Lung (tissue), 12 donors: ENCODE data around the gene TMC5. TPM values are rescaled to one million over a fixed set of nuclear protein-coding genes. Genes with fewer than 3 reads are reported as not detected.

Experiments
- ATAC-seq: fragments of 200-7000 bp; cut with Tn5 transposase; one replicate; pipeline ENCODE4 v1.9.1; 2020; ENCODE audit warnings: moderate number of reproducible peaks; ENCODE audit not compliant: insufficient read depth, low FRiP score
- DNase-seq, 3 donors: peaks; one replicate each; pipeline ENCODE4 v3.0.0-alpha.2; 2013 to 2017
- H3K27ac ChIP-seq, 2 donors: one replicate each; pipeline ENCODE4 v1.5.1; 2013; ENCODE audit warnings: mild to moderate bottlenecking in 2 of 2, moderate library complexity in 2 of 2, control low read depth in 1 of 2, inconsistent platforms in 1 of 2, low read depth in 1 of 2, low read length in 1 of 2
- H3K27me3 ChIP-seq, 3 donors: one replicate each; pipeline ENCODE4 v1.5.1; 2013; ENCODE audit warnings: low read length in 2 of 3; ENCODE audit not compliant: control insufficient read depth in 3 of 3, insufficient read depth in 3 of 3
- H3K36me3 ChIP-seq, 4 donors: one replicate each; pipeline ENCODE4 v1.5.1; 2013; ENCODE audit warnings: low read length in 4 of 4, mild to moderate bottlenecking in 1 of 4, moderate library complexity in 1 of 4; ENCODE audit not compliant: control insufficient read depth in 4 of 4, insufficient read depth in 4 of 4
- H3K4me1 ChIP-seq, 5 donors: one replicate each; pipeline ENCODE4 v1.5.1; 2013; ENCODE audit warnings: low read length in 5 of 5, mild to moderate bottlenecking in 2 of 5, moderate library complexity in 1 of 5; ENCODE audit not compliant: control insufficient read depth in 5 of 5, insufficient read depth in 5 of 5
- H3K4me3 ChIP-seq: one replicate; pipeline ENCODE4 v1.5.1; 2013; ENCODE audit warnings: mild to moderate bottlenecking, control low read depth, moderate library complexity
- H3K9ac ChIP-seq, 2 donors: one replicate each; pipeline ENCODE4 v1.5.1; 2013; ENCODE audit warnings: low read length in 2 of 2, control low read depth in 1 of 2; ENCODE audit not compliant: insufficient read depth in 1 of 2
- H3K9me3 ChIP-seq, 4 donors: one replicate each; pipeline ENCODE4 v1.5.1; 2013; ENCODE audit warnings: low read length in 3 of 4, mild to moderate bottlenecking in 1 of 4, moderate library complexity in 1 of 4; ENCODE audit not compliant: control insufficient read depth in 4 of 4, insufficient read depth in 3 of 4
- CTCF ChIP-seq: IDR thresholded peaks from 2 replicates; pipeline ENCODE4 v1.5.1; 2012; ENCODE audit warnings: mild to moderate bottlenecking; ENCODE audit errors: control extremely low read depth, extremely low read depth
- WGBS, 2 donors: extraction: QIAGEN DNeasy Blood & Tissue Kit; methylation state at CpG; one replicate each; pipeline ENCODE4 v1.1.7; 2013; 5-methylcytosine and 5-hydroxymethylcytosine counted together
- polyA plus RNA-seq, 2 donors: library from polyadenylated mRNA; stranded (reverse); fragments of 200-250 nt; gene quantifications; one replicate each; pipeline ENCODE4 v1.2.1, GENCODE V29; 2013
- total RNA-seq, 2 donors: library from RNA; depleted of rRNA in 1 of 2; stranded (reverse); fragments of >200 nt in 1 of 2; gene quantifications; one replicate each; pipeline ENCODE4 v1.2.1, GENCODE V29; 2014 to 2021
- donor health status: control.
- donor health status: control.
- donor health status: Bipolar disorder and iron deficiency.
- donor health status: healthy.
- donor health status: DM: yes; HTN: yes; CAD: no.

The TMC5 gene
- total and polyA plus RNA-seq, 4 donors = 43.2 to 129 (median 53.4) TPM

GRCh38 chr16:19382887-19383816 is 34.5 kb upstream of the TMC5 start:
- H3K4me1 ChIP-seq = peaks cover 0 to 11% (median 0%) of the 10 kb centered on the region in 5 donors
- H3K9ac ChIP-seq = no peak overlapping the region
- H3K36me3 ChIP-seq = no peaks in the 10 kb centered on the region
- no peaks in the 10 kb centered on the region for H3K27me3 ChIP-seq
- WGBS, 2 donors = 39 to 46% methylated on average over 20 of the region's 20 CpGs
- no peak overlapping the region for H3K4me3 ChIP-seq
- DNase-seq (peak; percentile 32 to 72 (median 68)), ATAC-seq (peak; percentile 39)
- no peak for TF ChIP-seq CTCF
- peak overlapping the region in 1 of 2 donors; percentile 63 for H3K27ac ChIP-seq
- no peaks in the 10 kb centered on the region for H3K9me3 ChIP-seq

- Histone ChIP-seq H3K27ac (no peak overlapping the region), H3K4me3 (no peak overlapping the region), H3K27me3 (no peaks in the 10 kb centered on the region), H3K9me3 (no peaks in the 10 kb centered on the region), H3K4me1 (peaks cover 0 to 13% (median 3%) of the 10 kb centered on the region in 5 donors), H3K9ac (no peak overlapping the region), H3K36me3 (no peaks in the 10 kb centered on the region)
- peak in 1 of 3 donors; percentile 16 for DNase-seq
- 33 to 72% methylated on average over 2 of the region's 2 CpGs for WGBS, 2 donors
- no peak for ATAC-seq
- no peak for TF ChIP-seq CTCF
These were observed 33.0 kb upstream of the TMC5 start for GRCh38 chr16:19384656-19385055.

- no peak overlapping the region for H3K27ac ChIP-seq
- no peak overlapping the region for H3K9ac ChIP-seq
- DNase-seq (no peak), ATAC-seq (no peak)
- TF ChIP-seq CTCF = no peak
- no peaks in the 10 kb centered on the region for H3K36me3 ChIP-seq
- peaks cover 0 to 11% (median 3%) of the 10 kb centered on the region in 5 donors for H3K4me1 ChIP-seq
- H3K4me3 ChIP-seq = no peak overlapping the region
- H3K27me3 ChIP-seq = no peaks in the 10 kb centered on the region
- peaks cover 0 to 2% (median under 1%) of the 10 kb centered on the region in 4 donors for H3K9me3 ChIP-seq
- WGBS, 2 donors = 80 to 94% methylated on average over 1 of the region's 1 CpG
These were observed 31.2 kb upstream of the TMC5 start for GRCh38 chr16:19386525-19386924.
